ENCODE results near the gene SUSD1. TPM values are rescaled to one million over a fixed set of nuclear protein-coding genes. Genes with fewer than 3 reads are reported as not detected.

Gene SUSD1
- total and polyA plus RNA-seq, 2 of the 13 experiments (the other 11 are each of a cell fraction or from before 2014, with no cell fraction given) = 25.9 to 32.3 TPM

- 0 out of 2 replicates have a peak, but pooled peaks have one; percentile 51 for TF ChIP-seq ZBTB25 (CRISPR knock-in tag; IDR thresholded peaks at IDR 0.05)
- no peak for TF ChIP-seq TBX3 (IDR thresholded peaks at IDR 0.05; ENCODE audit: borderline replicate concordance)
- TF ChIP-seq TARDBP (CRISPR knock-in tag; IDR thresholded peaks at IDR 0.05) = 0 out of 2 replicates have a peak, but pooled peaks have one; percentile 37
- TF ChIP-seq PRDM10 (CRISPR knock-in tag; IDR thresholded peaks at IDR 0.05; ENCODE audit: low read depth) = 0 out of 2 replicates have a peak, but pooled peaks have one; percentile 33
- 0 out of 2 replicates have a peak, but pooled peaks have one; percentile 14 for TF ChIP-seq IRF2 (CRISPR knock-in tag; IDR thresholded peaks at IDR 0.05)
- TF ChIP-seq ZFP62 (CRISPR knock-in tag; IDR thresholded peaks at IDR 0.05) = no peak
- peak; percentile 57; the same call in 1 of the 2 replicates for TF ChIP-seq ETV5 (CRISPR knock-in tag; IDR thresholded peaks at IDR 0.05; ENCODE audit: borderline replicate concordance)
- 0 out of 2 replicates have a peak, but pooled peaks have one; percentile 26 for TF ChIP-seq IKZF5 (CRISPR knock-in tag; IDR thresholded peaks at IDR 0.05)
- TF ChIP-seq ZNF614 (CRISPR knock-in tag; IDR thresholded peaks at IDR 0.05; ENCODE audit: borderline replicate concordance) = 0 out of 2 replicates have a peak, but pooled peaks have one; percentile 52
- peak; percentile 57; the same call in 1 of the 2 replicates for TF ChIP-seq NCOA2 (CRISPR knock-in tag; IDR thresholded peaks at IDR 0.05)
- no peak for TF ChIP-seq PTBP1 (IDR thresholded peaks at IDR 0.05; ENCODE audit: low read depth, low read length, poor library complexity, severe bottlenecking)
- TF ChIP-seq HOMEZ (CRISPR knock-in tag; IDR thresholded peaks at IDR 0.05; ENCODE audit: low read depth) = peak; percentile 69; the same call in 1 of the 2 replicates
- TF ChIP-seq THAP11 (CRISPR knock-in tag; IDR thresholded peaks at IDR 0.05) = no peak
- TF ChIP-seq EP300 (IDR thresholded peaks at IDR 0.05; ENCODE audit: low read depth in 2 of 2, low read length in 2 of 2) = peak in 1 of 2 experiments; percentile 77; a peak in 1 of 4 replicates
- TF ChIP-seq EP300 (CRISPR knock-in tag; IDR thresholded peaks at IDR 0.05; ENCODE audit: borderline replicate concordance) = 0 out of 2 replicates have a peak, but pooled peaks have one; percentile 21
- TF ChIP-seq TEAD3 (CRISPR knock-in tag; optimal IDR thresholded peaks at IDR 0.05; ENCODE audit: borderline replicate concordance) = peak; percentile 88
- peak; percentile 57; the same call in 1 of the 2 replicates for TF ChIP-seq RXRB (CRISPR knock-in tag; IDR thresholded peaks at IDR 0.05; ENCODE audit: borderline replicate concordance)
- TF ChIP-seq PAXIP1 (CRISPR knock-in tag; conservative IDR thresholded peaks at IDR 0.05) = peak; percentile 54
- peak; percentile 19; the same call in 1 of the 2 replicates for TF ChIP-seq CEBPG (CRISPR knock-in tag; IDR thresholded peaks at IDR 0.05)
These were observed 49.1 kb downstream of the SUSD1 start (continued) for GRCh38 chr9:112125951-112126388.

Data from HepG2 (cell line).